Fibroblast of skin of scalp (primary cell): ENCODE data around the gene ELP2.
A peak's percentile ranks its signal among the peaks of the same experiment; 100 is the strongest.
"Not testable (repeated sequence)": the region's sequence is repeated elsewhere in the genome, so short reads cannot be mapped to it uniquely, and the experiment has no call there.

ENCODE experiments used
- DNase-seq: peaks from one replicate; pipeline ENCODE4 v3.0.0-alpha.2; 2013

The ELP2 gene

GRCh38 chr18:36191711-36192110, 62.0 kb downstream of the ELP2 start:
- DNase-seq, result no peak

GRCh38 chr18:36194600-36195315, 65.1 kb downstream of the ELP2 start:
- no peak for DNase-seq

DNA sequence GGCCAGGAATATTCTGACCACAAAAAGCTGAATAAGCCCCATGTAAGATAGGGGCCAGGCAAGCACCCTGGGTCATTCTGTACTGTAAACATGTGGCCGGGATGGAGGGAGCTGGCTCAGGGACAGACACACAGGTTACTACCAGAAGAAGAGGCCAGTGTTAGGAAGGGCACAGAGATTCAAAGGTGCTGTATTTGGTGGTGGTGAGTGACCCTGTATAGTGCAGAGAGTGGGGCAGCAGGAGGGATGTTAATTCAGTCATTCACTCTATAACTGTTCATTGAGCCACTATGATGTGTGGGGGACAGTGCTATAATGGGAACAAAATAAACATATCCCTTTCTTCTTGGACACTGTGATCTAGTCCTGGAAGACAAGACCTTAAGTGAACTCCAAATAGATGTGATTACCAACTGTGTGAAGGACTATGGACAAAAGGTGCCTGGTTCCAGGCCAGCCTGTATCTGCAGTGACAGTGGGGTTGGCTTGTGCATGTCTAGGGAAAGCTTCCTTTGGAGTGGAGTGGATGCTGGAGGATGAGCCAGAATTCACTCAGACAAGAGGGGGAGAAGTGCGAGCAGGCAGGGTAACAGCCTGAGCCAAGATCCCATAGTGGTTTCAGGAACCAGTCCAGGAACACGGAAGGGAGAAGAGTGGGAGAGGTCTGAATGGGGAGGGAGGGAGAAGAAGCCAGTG, 65.9 kb downstream of the ELP2 start:
- no peak for DNase-seq

- DNase-seq, result no peak
These were observed 66.7 kb downstream of the ELP2 start for GRCh38 chr18:36196238-36196995.

DNA sequence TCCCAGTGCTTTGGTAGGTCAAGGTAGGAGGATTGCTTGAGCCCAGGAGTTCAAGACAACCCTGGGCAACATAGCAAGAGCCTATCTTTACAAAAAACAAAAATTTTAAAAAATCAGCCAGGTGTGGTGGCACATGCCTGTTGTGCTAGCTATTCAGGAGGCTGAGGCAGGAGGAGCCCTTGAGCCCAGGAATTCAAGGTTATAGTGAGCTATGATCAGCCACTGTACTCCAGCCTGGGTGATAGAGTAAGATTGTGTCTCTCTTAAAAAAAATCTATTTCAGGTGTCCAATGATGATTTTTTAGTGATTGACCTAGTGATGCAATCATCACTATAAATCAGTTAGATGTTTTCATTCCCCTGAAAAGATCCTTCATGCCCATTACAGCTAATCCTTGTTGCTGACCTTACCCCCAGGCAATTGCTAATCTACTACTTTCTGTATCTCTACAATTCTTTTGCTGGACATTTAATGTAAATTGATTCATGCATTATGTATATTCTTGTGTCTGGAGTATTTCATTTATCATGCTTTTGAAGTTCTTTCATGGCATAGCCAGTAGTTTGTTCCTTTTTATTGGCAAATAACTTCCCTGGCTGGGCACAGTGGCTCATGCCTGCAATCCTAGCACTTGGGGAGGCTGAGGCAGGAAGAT, 67.9 kb downstream of the ELP2 start:
- DNase-seq, result no peak

GRCh38 chr18:36199691-36200295, 70.1 kb downstream of the ELP2 start:
- DNase-seq, result no peak

- no peak for DNase-seq
These were observed 70.7 kb downstream of the ELP2 start for GRCh38 chr18:36200354-36200771.

DNA sequence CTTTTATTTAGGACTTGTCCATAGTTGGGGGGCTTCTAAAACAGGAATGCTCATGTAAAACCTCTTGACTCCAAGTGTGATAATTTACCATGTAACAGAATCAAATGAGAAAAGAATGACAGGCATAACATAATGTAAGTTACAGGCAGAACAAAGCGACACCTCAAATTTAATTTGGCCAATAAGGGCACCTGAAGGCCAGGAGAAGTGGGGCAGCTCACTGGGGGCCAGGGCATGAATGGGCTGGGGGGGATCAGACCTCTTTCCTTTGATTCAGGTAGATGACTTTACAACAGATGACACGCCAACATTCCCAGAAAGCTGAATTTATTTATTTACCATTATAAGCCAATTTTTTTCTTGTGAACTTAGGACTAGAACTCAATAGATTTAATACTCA, 72.1 kb downstream of the ELP2 start:
- no peak for DNase-seq

- no peak for DNase-seq
These were observed 73.7 kb downstream of the ELP2 start for GRCh38 chr18:36203360-36203895.

- no peak for DNase-seq
These were observed 75.5 kb downstream of the ELP2 start for GRCh38 chr18:36205166-36205565.

DNA sequence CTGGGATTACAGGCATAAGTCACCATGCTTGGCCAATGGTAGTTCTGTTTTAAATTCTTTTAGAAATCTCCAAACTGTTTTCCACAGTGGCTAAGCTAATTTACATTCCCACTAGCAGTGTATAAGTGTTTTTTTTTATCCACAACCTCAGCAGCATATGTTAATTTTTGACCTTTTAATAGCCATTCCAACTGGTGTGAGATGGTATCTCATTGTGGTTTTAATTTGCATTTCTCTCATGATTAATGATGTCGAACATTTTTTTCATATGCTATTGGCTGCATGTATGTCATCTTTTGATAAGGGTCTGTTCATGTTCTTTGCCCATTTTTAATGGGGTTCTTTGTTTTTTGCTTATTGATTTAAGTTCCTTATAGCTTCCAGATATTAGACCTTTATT, 77.6 kb downstream of the ELP2 start:
- DNase-seq, result no peak

DNA sequence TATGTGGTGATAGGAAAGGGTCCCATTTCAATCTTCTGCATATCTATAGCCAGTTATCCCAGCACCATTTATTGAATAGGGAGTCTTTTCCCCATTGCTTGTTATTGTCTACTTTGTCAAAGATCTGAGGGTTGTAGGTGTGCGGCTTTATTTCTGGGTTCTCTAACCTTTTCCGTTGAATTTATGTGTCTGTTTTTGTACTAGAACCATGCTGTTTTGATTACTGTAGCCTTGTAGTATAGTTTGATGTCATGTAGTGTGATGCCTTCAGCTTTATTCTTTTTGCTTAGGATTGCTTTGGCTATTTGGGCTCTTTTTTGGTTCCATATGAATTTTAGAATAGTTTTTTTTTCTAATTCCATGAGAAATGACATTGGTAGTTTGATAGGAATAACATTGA, 78.3 kb downstream of the ELP2 start:
- not testable (repeated sequence) for DNase-seq

DNA sequence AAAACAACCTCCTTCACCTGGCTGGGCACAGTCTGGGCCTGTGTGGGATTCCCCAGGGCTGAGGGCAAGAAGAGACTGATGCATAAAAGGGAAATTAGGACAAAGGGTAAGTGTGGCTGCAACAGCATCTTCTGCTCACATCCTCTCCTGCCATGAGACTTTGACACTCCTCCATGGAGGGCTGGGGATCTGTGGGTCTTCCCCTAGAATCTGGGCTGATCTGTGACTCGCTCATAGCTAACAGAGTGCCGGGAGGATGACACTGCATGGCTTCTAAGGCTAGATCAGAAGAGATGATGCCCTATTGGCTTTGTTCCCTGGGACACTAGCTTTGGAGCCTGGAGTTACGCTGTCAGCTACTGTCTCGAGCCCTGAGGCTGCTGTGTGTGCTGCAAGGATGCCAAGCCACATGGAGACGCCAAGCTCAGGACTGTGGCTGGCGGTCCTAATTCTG, 81.9 kb downstream of the ELP2 start:
- peak; percentile 69 for DNase-seq

DNA sequence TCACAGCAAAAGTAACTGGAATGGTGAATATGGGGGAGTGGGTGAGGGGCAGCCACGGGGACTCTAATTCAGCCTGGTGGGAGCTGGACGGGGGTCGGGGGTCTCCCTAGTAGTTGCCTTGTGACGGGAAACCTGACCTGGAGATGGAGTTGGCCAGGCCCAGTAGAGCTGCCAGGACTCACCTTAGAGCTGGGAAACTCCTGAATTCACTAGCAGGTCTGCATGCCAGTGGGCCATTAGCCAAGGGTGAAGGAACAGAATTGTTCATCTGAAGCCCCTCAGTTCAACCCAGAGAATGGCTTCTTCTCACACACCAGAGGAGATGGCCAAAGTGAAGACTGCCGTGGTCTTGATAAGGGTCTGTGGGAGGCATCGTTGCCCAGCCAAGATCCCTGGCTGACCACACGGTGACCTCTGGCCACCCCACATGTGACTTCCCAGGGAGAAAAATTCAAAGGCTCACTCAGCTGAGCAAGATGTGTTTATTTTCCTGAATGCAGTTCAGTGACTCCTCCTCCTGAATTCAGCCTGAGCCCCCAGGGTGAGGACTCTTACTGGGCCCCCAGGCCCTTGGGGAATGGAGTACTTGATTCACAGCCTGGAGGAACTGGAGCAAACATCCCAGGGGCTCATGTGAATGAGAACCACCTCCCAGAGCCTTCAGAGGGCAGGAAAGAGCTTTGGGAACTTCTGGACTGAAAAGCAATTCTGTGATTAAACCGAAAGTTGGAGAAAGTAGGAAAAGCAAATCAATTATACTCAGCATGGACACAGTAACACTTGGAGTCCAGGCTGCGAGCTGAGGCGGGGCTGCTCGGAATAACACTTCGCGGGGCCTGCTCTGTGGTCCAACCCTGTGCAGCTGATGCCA, 82.8 kb downstream of the ELP2 start:
- peak; percentile 9 for DNase-seq

DNA sequence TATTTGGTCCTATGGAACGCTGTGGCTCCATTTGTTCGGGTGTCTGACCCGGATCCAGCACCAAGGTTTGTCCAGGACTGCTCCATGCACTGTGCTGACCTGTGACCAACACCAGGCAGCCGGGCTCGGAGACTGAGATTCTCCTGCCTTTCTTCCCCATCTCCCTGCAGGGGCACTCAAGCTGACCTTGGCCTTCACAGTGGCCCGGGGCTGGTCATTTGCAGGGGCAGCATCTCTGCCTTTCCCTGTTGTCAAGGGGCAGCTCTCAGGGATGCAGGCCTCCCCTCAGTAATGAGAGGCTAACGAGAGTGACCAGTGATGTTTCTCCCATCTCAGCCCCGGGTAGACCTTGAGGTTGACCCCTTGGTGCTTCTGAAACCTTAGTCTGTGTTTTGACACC, 85.1 kb downstream of the ELP2 start:
- no peak for DNase-seq

DNA sequence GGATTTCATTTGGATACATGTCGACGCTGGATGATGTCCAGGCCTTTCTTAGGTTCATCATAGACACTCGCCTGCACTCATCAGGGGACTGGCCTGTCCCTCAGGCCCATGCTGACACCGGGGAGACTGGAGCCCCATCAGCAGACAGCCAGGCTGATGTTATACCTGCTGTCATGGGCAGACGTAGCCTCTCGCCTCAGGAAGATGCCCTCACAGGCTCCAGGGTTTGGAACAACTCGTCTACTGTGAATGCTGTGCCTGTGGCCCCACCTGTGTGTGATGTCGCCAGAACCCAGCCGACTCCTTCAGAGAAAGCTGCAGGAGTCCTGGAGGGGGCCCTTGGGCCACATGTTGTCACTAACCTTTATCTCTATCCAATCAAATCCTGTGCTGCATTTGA, 85.9 kb downstream of the ELP2 start:
- DNase-seq, result no peak

GRCh38 chr18:36217348-36217747, 87.6 kb downstream of the ELP2 start:
- no peak for DNase-seq

- DNase-seq, result no peak
These were observed 99.5 kb downstream of the ELP2 start for GRCh38 chr18:36229188-36229587.
